Testis (tissue), 3 donors: ENCODE data around the gene TLR8. TPM values are rescaled to one million over a fixed set of nuclear protein-coding genes. Genes with fewer than 3 reads are reported as not detected.
"Not testable (repeated sequence)": the region's sequence is repeated elsewhere in the genome, so short reads cannot be mapped to it uniquely, and the experiment has no call there.

Source experiments
- DNase-seq: peaks from one replicate; pipeline ENCODE4 v3.0.0-alpha.2; 2019
- H3K27ac ChIP-seq, 2 donors: fragments of 200-600 bp; sonication (generic); one replicate each; pipeline ENCODE4 v1.5.1; 2019
- H3K27me3 ChIP-seq: fragments of 200-600 bp; sonication (generic); one replicate; pipeline ENCODE4 v1.5.1; 2019
- H3K36me3 ChIP-seq: fragments of 200-600 bp; sonication (generic); one replicate; pipeline ENCODE4 v1.5.1; 2017; ENCODE audit warnings: low read depth; ENCODE audit errors: missing control alignments
- H3K4me1 ChIP-seq: fragments of 200-600 bp; sonication (generic); one replicate; pipeline ENCODE4 v1.5.1; 2019
- H3K4me3 ChIP-seq, 2 donors: fragments of 200-600 bp; sonication (generic); one replicate each; pipeline ENCODE4 v1.5.1; 2017 to 2019
- H3K9me3 ChIP-seq: fragments of 200-600 bp; sonication (generic); one replicate; pipeline ENCODE4 v1.5.1; 2017
- POLR2A ChIP-seq: fragments of 450-650 bp; IDR thresholded peaks from one replicate; pipeline ENCODE4 v1.6.1; 2017; ENCODE audit warnings: antibody characterized with exemption, mild to moderate bottlenecking, moderate library complexity
- WGBS, 2 donors: methylation state at CpG; one replicate each; pipeline ENCODE4 v1.1.5; 2018; 5-methylcytosine and 5-hydroxymethylcytosine counted together
- intact Hi-C: fragments of 100-400 bp; cut with DNase I; formaldehyde crosslinking; loops from one replicate; pipeline ENCODE4 v1.15.1; 2023; ENCODE audit warnings: low total_unique reads
- polyA plus RNA-seq: library from polyadenylated mRNA; stranded (reverse); fragments of 350-450 nt; fragmentation: Illumina TruSeq; extraction: RNeasy Lipid Tissue Mini Kit (QIAGEN cat#74804); gene quantifications from one replicate; pipeline ENCODE4 v1.2.3, GENCODE V29; 2014; ENCODE audit warnings: low read depth, low replicate concordance; ENCODE audit not compliant: insufficient read depth
- total RNA-seq, 2 donors: library from RNA; depleted of rRNA; stranded (reverse); fragments of >200 nt; gene quantifications; one replicate each; pipeline ENCODE4 v1.2.3, GENCODE V29; 2016
- TF ChIP-seq, protein P1 (sequence below), 3 experiments: fragments of 450-650 bp in 2 of 3; fragments of 200-600 bp in 1 of 3; sonication (generic) in 1 of 3; IDR thresholded peaks; one replicate each; pipeline ENCODE4 v1.5.1; 2016 to 2019; ENCODE audit warnings: antibody characterized with exemption in 3 of 3, mild to moderate bottlenecking in 2 of 3, moderate library complexity in 1 of 3

Gene TLR8
- total and polyA plus RNA-seq, 3 donors from 2014 or later: 0.08 to 1.3 (median 0.50) TPM

DNA sequence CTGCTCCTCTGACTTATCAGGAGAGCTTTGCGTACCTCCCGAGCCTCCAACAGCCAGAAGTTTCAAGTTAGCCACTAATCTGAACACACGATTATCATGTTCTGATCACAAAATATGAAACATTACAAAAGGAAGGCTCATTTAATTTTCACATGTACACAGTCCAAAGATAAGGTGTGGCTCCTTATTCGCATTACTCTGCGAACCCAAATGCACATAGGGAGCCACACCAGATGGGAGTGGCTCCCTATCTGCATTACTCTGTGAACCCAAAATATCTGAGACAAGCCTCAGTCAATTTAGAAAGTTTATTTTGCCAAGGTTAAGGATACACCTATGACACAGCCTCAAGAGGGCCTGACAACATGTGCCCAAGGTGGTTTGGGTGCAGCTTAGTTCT lies 28.4 kb downstream of the TLR8 start:
- Histone ChIP-seq H3K4me1 (no peaks in the 10 kb centered on the region), H3K4me3 (no peak overlapping the region), H3K9me3 (no peaks in the 10 kb centered on the region), H3K27me3 (no peaks in the 10 kb centered on the region), H3K27ac (no peak overlapping the region), H3K36me3 (no peaks in the 10 kb centered on the region)
- TF ChIP-seq POLR2A: no peak
- TF ChIP-seq, protein P1, sequence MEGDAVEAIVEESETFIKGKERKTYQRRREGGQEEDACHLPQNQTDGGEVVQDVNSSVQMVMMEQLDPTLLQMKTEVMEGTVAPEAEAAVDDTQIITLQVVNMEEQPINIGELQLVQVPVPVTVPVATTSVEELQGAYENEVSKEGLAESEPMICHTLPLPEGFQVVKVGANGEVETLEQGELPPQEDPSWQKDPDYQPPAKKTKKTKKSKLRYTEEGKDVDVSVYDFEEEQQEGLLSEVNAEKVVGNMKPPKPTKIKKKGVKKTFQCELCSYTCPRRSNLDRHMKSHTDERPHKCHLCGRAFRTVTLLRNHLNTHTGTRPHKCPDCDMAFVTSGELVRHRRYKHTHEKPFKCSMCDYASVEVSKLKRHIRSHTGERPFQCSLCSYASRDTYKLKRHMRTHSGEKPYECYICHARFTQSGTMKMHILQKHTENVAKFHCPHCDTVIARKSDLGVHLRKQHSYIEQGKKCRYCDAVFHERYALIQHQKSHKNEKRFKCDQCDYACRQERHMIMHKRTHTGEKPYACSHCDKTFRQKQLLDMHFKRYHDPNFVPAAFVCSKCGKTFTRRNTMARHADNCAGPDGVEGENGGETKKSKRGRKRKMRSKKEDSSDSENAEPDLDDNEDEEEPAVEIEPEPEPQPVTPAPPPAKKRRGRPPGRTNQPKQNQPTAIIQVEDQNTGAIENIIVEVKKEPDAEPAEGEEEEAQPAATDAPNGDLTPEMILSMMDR (IDR thresholded peaks at IDR 0.05): no peak
- 48 to 66% methylated on average over 5 of the region's 5 CpGs for WGBS, 2 donors
- no peak for DNase-seq
- intact Hi-C loops: no loop called here

DNA sequence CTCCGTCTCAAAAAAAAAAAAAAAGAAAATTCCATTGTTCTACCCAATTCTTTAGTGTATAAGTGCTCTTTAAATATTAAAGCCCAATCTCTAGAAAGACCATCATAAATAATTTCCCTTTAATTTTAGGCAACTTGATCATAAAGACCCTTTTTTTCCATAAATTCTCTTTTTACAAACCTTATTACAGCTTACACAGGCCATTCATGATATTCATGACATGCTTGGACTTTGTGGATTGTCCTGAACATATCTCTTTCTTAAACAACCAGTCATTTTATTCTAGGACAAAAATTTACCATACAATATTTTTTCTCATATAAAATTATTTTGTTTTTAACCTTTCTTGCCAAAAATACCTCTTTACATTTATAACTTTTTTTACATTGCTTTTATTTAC lies 30.5 kb downstream of the TLR8 start:
- WGBS, 2 donors: 75 to 84% methylated on average over 1 of the region's 1 CpG

DNA sequence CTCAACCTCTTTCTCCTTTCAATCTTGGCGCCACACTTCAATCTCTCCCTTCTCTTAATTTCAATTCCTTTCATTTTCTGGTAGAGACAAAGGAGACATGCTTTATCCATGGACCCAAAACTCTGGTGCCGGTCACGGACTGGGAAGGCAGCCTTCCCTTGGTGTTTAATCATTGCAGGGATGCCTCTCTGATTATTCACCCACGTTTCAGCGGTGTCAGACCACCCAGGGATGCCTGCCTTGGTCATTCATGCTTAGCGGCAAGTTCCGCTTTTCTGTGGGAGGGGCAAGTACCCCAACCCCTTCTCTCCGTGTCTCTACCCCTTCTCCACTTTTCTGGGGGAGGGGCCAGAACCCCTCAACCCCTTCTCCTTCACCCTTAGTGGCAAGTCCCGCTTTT lies 34.1 kb downstream of the TLR8 start:
- H3K27me3 ChIP-seq, DNase-seq, intact Hi-C loops, H3K9me3 ChIP-seq, H3K4me1 ChIP-seq, H3K4me3 ChIP-seq, H3K27ac ChIP-seq, H3K36me3 ChIP-seq: not testable (repeated sequence)
- WGBS, 2 donors: 88 to 93% methylated on average over 4 to 9 of the region's 9 CpGs

More for the DNA sequence above, 30.5 kb downstream of the TLR8 start:
- Histone ChIP-seq H3K36me3 (no peaks in the 10 kb centered on the region), H3K4me1 (no peaks in the 10 kb centered on the region), H3K9me3 (no peaks in the 10 kb centered on the region), H3K4me3 (no peak overlapping the region), H3K27ac (no peak overlapping the region), H3K27me3 (no peaks in the 10 kb centered on the region)
- TF ChIP-seq, protein P1 (IDR thresholded peaks at IDR 0.05): no peak
- no peak for TF ChIP-seq POLR2A
- intact Hi-C loops: no loop called here
- DNase-seq: no peak

DNA sequence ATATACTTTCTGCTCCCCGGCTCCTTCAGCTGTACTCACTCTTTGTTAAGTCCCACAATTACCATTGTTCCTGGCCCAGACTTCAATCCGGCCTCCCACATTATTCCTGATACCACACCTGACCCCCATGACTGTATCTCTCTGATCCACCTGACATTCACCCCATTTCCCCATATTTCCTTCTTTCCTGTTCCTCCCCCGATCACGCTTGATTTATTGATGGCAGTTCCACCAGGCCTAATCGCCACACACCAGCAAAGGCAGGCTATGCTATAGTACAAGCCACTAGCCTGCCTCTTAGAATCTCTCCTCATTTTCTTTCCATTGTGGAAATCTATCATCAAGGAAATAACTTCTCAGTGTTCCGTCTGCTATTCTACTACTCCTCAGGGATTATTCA lies 37.2 kb downstream of the TLR8 start:
- H3K4me3 ChIP-seq, H3K27ac ChIP-seq, H3K36me3 ChIP-seq, DNase-seq, H3K4me1 ChIP-seq, H3K9me3 ChIP-seq, H3K27me3 ChIP-seq, intact Hi-C loops: not testable (repeated sequence)
- WGBS, 2 donors: 88 to 92% methylated on average over 4 to 5 of the region's 6 CpGs

DNA sequence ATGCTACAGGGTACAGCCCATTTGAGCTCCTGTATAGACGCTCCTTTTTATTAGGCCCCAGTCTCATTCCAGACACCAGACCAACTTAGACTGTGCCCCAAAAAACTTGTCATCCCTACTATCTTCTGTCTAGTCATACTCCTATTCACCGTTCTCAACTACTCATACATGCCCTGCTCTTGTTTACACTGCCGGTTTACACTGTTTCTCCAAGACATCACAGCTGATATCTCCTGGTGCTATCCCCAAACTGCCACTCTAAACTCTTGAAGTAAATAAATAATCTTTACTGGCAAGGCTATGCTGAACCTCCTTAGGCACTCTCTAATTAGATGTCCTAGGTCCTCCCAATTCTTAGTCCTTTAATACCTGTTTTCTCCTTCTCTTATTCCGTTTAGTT lies 38.0 kb downstream of the TLR8 start:
- WGBS, 2 donors: 83 to 85% methylated on average over 2 to 4 of the region's 4 CpGs
- H3K4me1 ChIP-seq, H3K9me3 ChIP-seq, H3K36me3 ChIP-seq, H3K27ac ChIP-seq, H3K27me3 ChIP-seq, intact Hi-C loops, H3K4me3 ChIP-seq, DNase-seq: not testable (repeated sequence)

DNA sequence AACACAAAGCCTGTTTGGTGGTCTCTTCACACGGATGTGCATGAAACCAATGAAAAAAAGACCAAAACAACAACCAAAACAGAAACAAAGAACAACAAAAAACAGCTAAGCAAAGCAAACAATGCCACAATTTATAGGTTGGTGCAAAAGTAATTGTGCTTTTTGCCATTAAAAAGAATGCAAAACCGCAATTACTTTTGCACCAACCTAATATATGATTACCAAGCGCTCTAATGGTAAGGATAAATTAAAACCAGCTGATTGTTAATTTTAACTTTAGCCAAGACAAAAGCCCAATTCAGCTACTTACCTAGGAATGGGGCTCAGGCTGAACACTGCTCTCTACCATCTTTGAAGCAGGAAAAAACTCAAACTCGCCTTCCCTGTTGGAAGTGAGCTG lies 39.1 kb downstream of the TLR8 start:
- whole genome bisulfite sequencing, 2 donors: 94 to 96% methylated on average over 3 to 4 of the region's 4 CpGs
- Histone ChIP-seq H3K9me3 (no peaks in the 10 kb centered on the region), H3K27ac (no peak overlapping the region), H3K36me3 (no peaks in the 10 kb centered on the region), H3K27me3 (no peaks in the 10 kb centered on the region), H3K4me3 (no peak overlapping the region), H3K4me1 (peaks cover 6% of the 10 kb centered on the region)
- intact Hi-C loops: no loop called here
- TF ChIP-seq POLR2A: no peak
- TF ChIP-seq, protein P1 (IDR thresholded peaks at IDR 0.05): no peak
- no peak for DNase-seq
